Activated naive CD8-positive, alpha-beta T cell treated with anti-CD3 and anti-CD28 coated beads for 36 hours (primary cell): ENCODE data around the gene TAGLN. TPM values are rescaled to one million over a fixed set of nuclear protein-coding genes. Genes with fewer than 3 reads are reported as not detected.

Experiments used
- DNase-seq: peaks from one replicate; pipeline ENCODE4 v3.0.0; 2021
- H3K27ac Mint-ChIP-seq: one replicate; pipeline ENCODE4 v1.8.0; 2022; ENCODE audit warnings: mild to moderate bottlenecking, moderate library complexity, mixed read lengths
- H3K27me3 Mint-ChIP-seq: one replicate; pipeline ENCODE4 v1.8.0; 2022; ENCODE audit warnings: mild to moderate bottlenecking, mixed read lengths
- H3K36me3 Mint-ChIP-seq: one replicate; pipeline ENCODE4 v1.8.0; 2021; ENCODE audit warnings: mild to moderate bottlenecking, mixed read lengths
- H3K4me1 Mint-ChIP-seq: one replicate; pipeline ENCODE4 v1.8.0; 2021; ENCODE audit warnings: mixed read lengths
- H3K4me3 Mint-ChIP-seq: one replicate; pipeline ENCODE4 v1.8.0; 2022; ENCODE audit warnings: mild to moderate bottlenecking, moderate library complexity, mixed read lengths
- H3K9me3 Mint-ChIP-seq: one replicate; pipeline ENCODE4 v1.8.0; 2022; ENCODE audit warnings: mixed read lengths
- total RNA-seq, 2 experiments: library from RNA; stranded (reverse); gene quantifications; one replicate each; pipeline ENCODE4 v1.2.3, GENCODE V29; 2021

Gene TAGLN
- total RNA-seq = 1 to 10 TPM; 2.0 TPM

DNA sequence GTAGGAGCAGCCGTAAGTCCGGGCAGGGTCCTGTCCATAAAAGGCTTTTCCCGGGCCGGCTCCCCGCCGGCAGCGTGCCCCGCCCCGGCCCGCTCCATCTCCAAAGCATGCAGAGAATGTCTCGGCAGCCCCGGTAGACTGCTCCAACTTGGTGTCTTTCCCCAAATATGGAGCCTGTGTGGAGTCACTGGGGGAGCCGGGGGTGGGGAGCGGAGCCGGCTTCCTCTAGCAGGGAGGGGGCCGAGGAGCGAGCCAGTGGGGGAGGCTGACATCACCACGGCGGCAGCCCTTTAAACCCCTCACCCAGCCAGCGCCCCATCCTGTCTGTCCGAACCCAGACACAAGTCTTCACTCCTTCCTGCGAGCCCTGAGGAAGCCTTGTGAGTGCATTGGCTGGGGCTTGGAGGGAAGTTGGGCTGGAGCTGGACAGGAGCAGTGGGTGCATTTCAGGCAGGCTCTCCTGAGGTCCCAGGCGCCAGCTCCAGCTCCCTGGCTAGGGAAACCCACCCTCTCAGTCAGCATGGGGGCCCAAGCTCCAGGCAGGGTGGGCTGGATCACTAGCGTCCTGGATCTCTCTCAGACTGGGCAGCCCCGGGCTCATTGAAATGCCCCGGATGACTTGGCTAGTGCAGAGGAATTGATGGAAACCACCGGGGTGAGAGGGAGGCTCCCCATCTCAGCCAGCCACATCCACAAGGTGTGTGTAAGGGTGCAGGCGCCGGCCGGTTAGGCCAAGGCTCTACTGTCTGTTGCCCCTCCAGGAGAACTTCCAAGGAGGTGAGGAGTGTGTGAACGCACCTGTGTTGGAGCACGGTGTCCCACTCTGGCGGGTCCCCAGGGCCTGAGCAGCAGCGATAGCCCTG, at the start of gene TAGLN:
Gene TAGLN (plus strand): TSS at position 318 of the 863 bp plus-strand sequence. CDS start 3,644 bp downstream, outside the sequence.
- DNase-seq = no peak
- peaks cover 6% of the 10 kb centered on the region for H3K36me3 Mint-ChIP-seq
- no peaks in the 10 kb centered on the region for H3K27me3 Mint-ChIP-seq
- H3K4me3 Mint-ChIP-seq = no peak within 1 kb of the TSS
- no peaks in the 10 kb centered on the region for H3K9me3 Mint-ChIP-seq
- no peaks in the 10 kb centered on the region for H3K4me1 Mint-ChIP-seq
- H3K27ac Mint-ChIP-seq = no peak within 1 kb of the TSS

DNA sequence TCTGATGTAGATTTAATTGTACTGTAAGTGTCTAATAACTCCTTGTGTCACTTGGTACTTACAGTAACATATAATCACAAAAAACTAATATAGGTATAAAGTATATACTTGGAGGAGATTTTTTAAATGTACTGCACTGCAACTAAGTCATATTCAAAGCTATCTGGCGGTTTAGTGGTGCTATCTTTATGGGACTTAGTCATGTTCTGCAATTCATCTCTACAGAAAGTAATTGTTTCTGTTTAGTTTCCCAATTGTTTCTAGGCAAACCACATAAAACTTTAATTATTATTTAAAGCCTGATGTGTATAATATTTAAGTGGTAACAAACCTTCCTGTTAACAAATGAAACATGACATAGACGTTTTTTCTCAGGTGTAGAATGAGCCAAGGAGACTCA, 47.1 kb upstream of the TAGLN start:
- H3K9me3 Mint-ChIP-seq = no peaks in the 10 kb centered on the region
- peak overlapping the region; percentile 36 for H3K27ac Mint-ChIP-seq
- H3K36me3 Mint-ChIP-seq = peaks cover 21% of the 10 kb centered on the region
- no peak for DNase-seq
- peaks cover 30% of the 10 kb centered on the region for H3K4me1 Mint-ChIP-seq
- no peak overlapping the region for H3K4me3 Mint-ChIP-seq
- H3K27me3 Mint-ChIP-seq = no peaks in the 10 kb centered on the region

DNA sequence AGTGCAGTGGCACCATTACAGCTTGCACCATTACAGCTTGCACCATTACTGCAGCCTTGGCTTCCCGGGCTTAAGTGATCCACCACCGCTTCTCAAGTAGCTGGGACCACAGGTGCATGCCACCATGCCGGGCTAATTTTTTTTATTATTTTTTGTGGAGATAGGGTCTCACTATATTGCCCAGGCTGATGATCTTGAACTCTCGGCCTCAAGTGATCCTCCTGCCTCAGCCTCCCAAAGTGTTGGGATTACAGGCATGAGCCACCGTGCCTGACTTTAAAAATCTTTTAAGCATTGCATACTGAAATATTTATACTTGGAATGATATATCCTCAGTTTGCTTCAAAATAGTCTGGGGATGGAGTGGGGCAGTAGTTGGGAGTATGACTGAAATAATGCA, 44.7 kb upstream of the TAGLN start:
- H3K4me3 Mint-ChIP-seq = no peak overlapping the region
- peaks cover 24% of the 10 kb centered on the region for H3K4me1 Mint-ChIP-seq
- peaks cover 15% of the 10 kb centered on the region for H3K36me3 Mint-ChIP-seq
- no peaks in the 10 kb centered on the region for H3K9me3 Mint-ChIP-seq
- no peak overlapping the region for H3K27ac Mint-ChIP-seq
- no peak for DNase-seq
- no peaks in the 10 kb centered on the region for H3K27me3 Mint-ChIP-seq

DNA sequence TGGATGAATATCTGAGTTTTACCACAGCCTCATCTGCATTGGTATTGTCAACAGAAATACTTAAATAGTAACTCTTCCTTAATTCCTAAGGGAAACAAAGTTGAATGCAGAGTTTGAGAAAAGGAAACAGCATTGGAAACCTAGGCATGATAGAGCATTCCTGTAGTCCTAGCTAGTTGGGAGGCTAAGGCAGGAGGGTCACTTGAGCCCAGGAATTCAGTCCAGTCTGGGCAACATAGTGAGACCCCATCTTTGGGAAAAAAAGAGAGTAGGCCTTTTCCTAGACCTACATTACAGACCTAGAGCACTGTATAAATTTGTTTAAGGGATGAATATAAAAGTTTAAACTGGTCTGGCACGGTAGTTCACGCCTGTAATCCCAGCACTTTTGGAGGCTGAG, 41.7 kb upstream of the TAGLN start:
- Mint-ChIP-seq H3K36me3 (peaks cover 8% of the 10 kb centered on the region), H3K4me3 (no peak overlapping the region), H3K27me3 (no peaks in the 10 kb centered on the region), H3K27ac (no peak overlapping the region), H3K9me3 (no peaks in the 10 kb centered on the region), H3K4me1 (peaks cover 16% of the 10 kb centered on the region)
- DNase-seq = no peak

DNA sequence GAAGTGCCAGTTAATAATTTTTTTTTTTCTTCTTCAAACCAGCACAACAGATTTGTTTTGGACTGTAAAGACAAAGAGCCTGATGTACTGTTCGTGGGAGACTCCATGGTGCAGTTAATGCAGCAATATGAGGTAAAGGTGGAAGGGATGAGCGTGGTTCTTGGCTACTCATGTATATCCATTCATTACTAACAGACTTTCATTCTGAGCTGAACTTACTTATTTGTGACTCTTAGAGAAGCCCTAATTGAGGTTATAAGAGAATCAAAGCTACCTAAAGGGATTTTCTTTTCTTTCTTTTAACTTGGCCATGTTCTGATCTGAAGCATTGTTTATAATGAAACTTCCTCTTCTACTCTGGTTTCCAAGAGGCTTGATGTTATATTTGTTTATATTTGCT, 39.3 kb upstream of the TAGLN start:
- H3K4me3 Mint-ChIP-seq = no peak overlapping the region
- H3K9me3 Mint-ChIP-seq = no peaks in the 10 kb centered on the region
- H3K27ac Mint-ChIP-seq = no peak overlapping the region
- no peaks in the 10 kb centered on the region for H3K27me3 Mint-ChIP-seq
- H3K36me3 Mint-ChIP-seq = peaks cover 9% of the 10 kb centered on the region
- H3K4me1 Mint-ChIP-seq = peaks cover 14% of the 10 kb centered on the region
- DNase-seq = no peak

- Mint-ChIP-seq H3K27ac (peak overlapping the region; percentile 34), H3K36me3 (peaks cover 13% of the 10 kb centered on the region), H3K9me3 (no peaks in the 10 kb centered on the region), H3K4me1 (peaks cover 11% of the 10 kb centered on the region), H3K4me3 (no peak overlapping the region), H3K27me3 (no peaks in the 10 kb centered on the region)
- no peak for DNase-seq
These were observed 38.3 kb upstream of the TAGLN start for GRCh38 chr11:117160826-117161225.

- no peaks in the 10 kb centered on the region for H3K9me3 Mint-ChIP-seq
- no peaks in the 10 kb centered on the region for H3K27me3 Mint-ChIP-seq
- DNase-seq = no peak
- H3K36me3 Mint-ChIP-seq = peaks cover 14% of the 10 kb centered on the region
- peaks cover 7% of the 10 kb centered on the region for H3K4me1 Mint-ChIP-seq
- H3K27ac Mint-ChIP-seq = no peak overlapping the region
- H3K4me3 Mint-ChIP-seq = no peak overlapping the region
These were observed 32.7 kb upstream of the TAGLN start for GRCh38 chr11:117166491-117166890.

DNA sequence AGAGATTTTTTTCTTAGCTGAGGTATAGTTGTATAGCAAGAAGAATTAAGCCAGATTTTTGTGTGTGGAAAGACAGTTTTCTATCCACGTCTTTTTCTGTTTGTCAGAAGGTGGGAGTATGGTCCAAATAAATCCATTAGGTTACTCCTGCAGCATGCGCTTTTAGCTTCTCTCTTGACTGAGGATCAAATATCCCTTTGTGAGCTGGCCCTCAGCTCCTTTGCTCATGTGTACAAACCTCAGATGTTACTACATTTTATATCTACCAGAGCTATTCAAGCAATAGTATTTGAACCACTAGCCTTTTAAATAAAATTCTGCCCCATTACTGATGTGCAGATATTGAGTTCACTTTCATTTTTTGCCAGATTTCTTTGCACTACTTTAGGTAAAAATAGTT, 29.4 kb upstream of the TAGLN start:
- peaks cover 14% of the 10 kb centered on the region for H3K4me1 Mint-ChIP-seq
- H3K4me3 Mint-ChIP-seq = no peak overlapping the region
- no peaks in the 10 kb centered on the region for H3K9me3 Mint-ChIP-seq
- no peak overlapping the region for H3K27ac Mint-ChIP-seq
- H3K27me3 Mint-ChIP-seq = no peaks in the 10 kb centered on the region
- H3K36me3 Mint-ChIP-seq = peaks cover 9% of the 10 kb centered on the region
- DNase-seq = no peak

- H3K27me3 Mint-ChIP-seq = no peaks in the 10 kb centered on the region
- H3K36me3 Mint-ChIP-seq = peaks cover 9% of the 10 kb centered on the region
- no peak for DNase-seq
- H3K4me1 Mint-ChIP-seq = peaks cover 14% of the 10 kb centered on the region
- H3K9me3 Mint-ChIP-seq = no peaks in the 10 kb centered on the region
- no peak overlapping the region for H3K27ac Mint-ChIP-seq
- H3K4me3 Mint-ChIP-seq = no peak overlapping the region
These were observed 29.0 kb upstream of the TAGLN start for GRCh38 chr11:117170210-117170609.

DNA sequence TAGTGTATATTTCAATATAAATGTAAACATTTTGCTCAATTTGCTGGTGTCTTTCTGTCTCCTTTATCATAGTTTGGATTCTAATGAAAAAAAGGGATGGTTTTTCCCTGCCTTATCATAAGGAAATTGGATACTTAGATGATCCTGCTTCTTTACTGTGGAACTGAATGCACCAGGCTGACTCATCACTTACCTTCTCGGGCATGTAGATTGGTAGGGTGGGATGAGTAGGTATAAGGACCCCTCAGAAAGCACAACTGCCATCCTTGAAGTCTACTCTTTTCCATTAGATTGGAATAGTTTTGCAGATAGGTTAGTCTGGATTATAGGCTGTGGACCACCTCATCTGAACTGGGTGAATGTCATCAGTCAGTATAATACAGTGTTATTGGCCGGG, 28.2 kb upstream of the TAGLN start:
- Mint-ChIP-seq H3K27ac (peak overlapping the region; percentile 31), H3K4me3 (no peak overlapping the region), H3K36me3 (peaks cover 5% of the 10 kb centered on the region), H3K4me1 (peaks cover 14% of the 10 kb centered on the region), H3K9me3 (no peaks in the 10 kb centered on the region), H3K27me3 (no peaks in the 10 kb centered on the region)
- no peak for DNase-seq

GRCh38 chr11:117171404-117172061, 27.6 kb upstream of the TAGLN start:
- H3K27me3 Mint-ChIP-seq = no peaks in the 10 kb centered on the region
- peaks cover 14% of the 10 kb centered on the region for H3K4me1 Mint-ChIP-seq
- no peaks in the 10 kb centered on the region for H3K9me3 Mint-ChIP-seq
- H3K36me3 Mint-ChIP-seq = peaks cover 5% of the 10 kb centered on the region
- no peak overlapping the region for H3K4me3 Mint-ChIP-seq
- peak overlapping the region; percentile 31 for H3K27ac Mint-ChIP-seq
- DNase-seq = no peak

GRCh38 chr11:117172724-117173421, 26.3 kb upstream of the TAGLN start:
- H3K9me3 Mint-ChIP-seq = no peaks in the 10 kb centered on the region
- no peak overlapping the region for H3K4me3 Mint-ChIP-seq
- peak overlapping the region; percentile 60 for H3K27ac Mint-ChIP-seq

DNA sequence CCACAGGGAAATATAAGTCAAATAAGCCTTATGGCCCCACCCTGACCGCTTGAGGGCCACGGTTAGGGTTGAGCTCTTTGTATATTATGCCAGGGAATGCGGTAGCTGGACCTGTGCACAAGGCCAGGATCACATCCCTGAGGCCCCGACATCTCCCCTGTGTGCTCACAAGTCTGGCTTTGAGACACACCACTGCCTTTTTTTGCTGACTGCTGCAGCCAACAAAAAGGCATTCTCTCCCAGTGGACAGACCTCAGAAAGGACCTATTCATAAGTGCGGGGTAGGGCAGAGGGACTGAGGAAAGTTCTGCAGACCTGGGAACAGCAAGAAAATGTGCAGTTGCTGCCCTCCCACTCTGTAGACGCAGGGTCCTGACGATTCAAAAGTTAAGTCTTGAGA, 24.1 kb upstream of the TAGLN start:
- H3K4me1 Mint-ChIP-seq = peaks cover 32% of the 10 kb centered on the region
- H3K4me3 Mint-ChIP-seq = no peak overlapping the region
- no peaks in the 10 kb centered on the region for H3K9me3 Mint-ChIP-seq
- DNase-seq = no peak
- H3K27ac Mint-ChIP-seq = no peak overlapping the region
- no peaks in the 10 kb centered on the region for H3K27me3 Mint-ChIP-seq
- no peaks in the 10 kb centered on the region for H3K36me3 Mint-ChIP-seq

More at GRCh38 chr11:117172724-117173421, 26.3 kb upstream of the TAGLN start:
- Mint-ChIP-seq H3K36me3 (peaks cover 3% of the 10 kb centered on the region), H3K4me1 (peaks cover 18% of the 10 kb centered on the region), H3K27me3 (no peaks in the 10 kb centered on the region)
- DNase-seq = no peak

DNA sequence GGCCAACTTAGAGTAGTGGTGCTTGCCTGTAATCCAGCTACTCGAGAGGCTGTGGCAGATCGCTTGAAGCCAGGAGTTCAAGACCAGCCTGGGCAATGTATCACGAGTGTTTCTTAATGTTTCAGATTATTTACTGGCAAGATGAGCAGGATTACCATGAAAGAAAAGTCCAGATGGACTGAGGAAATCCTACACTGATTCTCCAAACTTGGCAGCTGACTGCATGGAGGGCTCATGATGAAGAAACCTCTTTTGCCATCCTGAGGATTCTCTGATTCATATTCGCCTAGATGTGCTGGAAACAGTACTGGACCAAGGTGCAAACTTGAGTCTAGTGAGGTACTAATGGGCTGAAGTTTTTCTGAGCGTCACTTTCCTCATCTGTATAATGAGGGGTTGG, 23.4 kb upstream of the TAGLN start:
- no peak for DNase-seq
- no peaks in the 10 kb centered on the region for H3K36me3 Mint-ChIP-seq
- H3K4me3 Mint-ChIP-seq = no peak overlapping the region
- H3K9me3 Mint-ChIP-seq = no peaks in the 10 kb centered on the region
- no peaks in the 10 kb centered on the region for H3K27me3 Mint-ChIP-seq
- peaks cover 35% of the 10 kb centered on the region for H3K4me1 Mint-ChIP-seq
- H3K27ac Mint-ChIP-seq = no peak overlapping the region

- H3K9me3 Mint-ChIP-seq = no peaks in the 10 kb centered on the region
- no peak overlapping the region for H3K4me3 Mint-ChIP-seq
- no peak for DNase-seq
- H3K36me3 Mint-ChIP-seq = no peaks in the 10 kb centered on the region
- H3K4me1 Mint-ChIP-seq = peaks cover 37% of the 10 kb centered on the region
- H3K27ac Mint-ChIP-seq = no peak overlapping the region
- H3K27me3 Mint-ChIP-seq = no peaks in the 10 kb centered on the region
These were observed 23.0 kb upstream of the TAGLN start for GRCh38 chr11:117176186-117176585.
